K562 (cell line): ENCODE data around the gene BCL6B. TPM values are rescaled to one million over a fixed set of nuclear protein-coding genes. Genes with fewer than 3 reads are reported as not detected.

Source experiments
- COPS2 ChIP-seq: fragments of 450-650 bp; conservative IDR thresholded peaks from 2 replicates; pipeline ENCODE4 v1.6.1; 2016; ENCODE audit warnings: mild to moderate bottlenecking, moderate library complexity
- FOSL1 ChIP-seq: fragments of 200-800 bp; sonication (Bioruptor generic); conservative IDR thresholded peaks from 2 replicates; pipeline ENCODE4 v1.6.1; 2016; ENCODE audit warnings: missing genetic modification characterization, missing compliant biosample characterization
- ILK ChIP-seq: fragments of 450-650 bp; IDR thresholded peaks from 2 replicates; pipeline ENCODE4 v1.6.1; 2016; ENCODE audit warnings: missing genetic modification characterization, low read depth, mild to moderate bottlenecking, missing compliant biosample characterization, moderate library complexity, borderline replicate concordance
- TCFL5 ChIP-seq: fragments of 250-450 bp; sonication (Bioruptor Pico); conservative IDR thresholded peaks from 2 replicates; pipeline ENCODE4 v1.6.1; 2021; ENCODE audit warnings: mild to moderate bottlenecking, moderate library complexity, matching md5 sums
- polyA plus RNA-seq, 8 experiments: library from polyadenylated mRNA; depleted of rRNA in 4 of 8; stranded (reverse) in 5 of 8; unstranded in 3 of 8; fragments of >200 nt; fragmentation: Nextera tagmentation in 2 of 8; fragmentation: Illumina TruSeq in 1 of 8; extraction: Ambion mirVana in 2 of 8; extraction: Trizol in 1 of 8; gene quantifications; 2 replicates each; pipeline versions ENCODE4 v1.2.1 to v1.2.3, GENCODE V29; 2011 to 2014; ENCODE audit warnings: inconsistent platforms in 1 of 8, missing spikeins in 1 of 8
- total RNA-seq, 7 experiments: library from RNA; depleted of rRNA in 6 of 7; stranded (reverse); fragments of >200 nt in 6 of 7; fragmentation: Illumina TruSeq in 2 of 7; extraction: Trizol in 2 of 7; gene quantifications; 2 replicates each; pipeline versions ENCODE4 v1.2.1 to v1.2.3, GENCODE V29; 2011 to 2021; ENCODE audit warnings: low replicate concordance in 1 of 7
- TF ChIP-seq, protein P1 (sequence below): fragments of 250-450 bp; sonication (Bioruptor Pico); IDR thresholded peaks from 2 replicates; pipeline ENCODE4 v1.5.0; 2021; ENCODE audit warnings: mild to moderate bottlenecking, moderate library complexity

BCL6B gene
- total and polyA plus RNA-seq, 9 of the 15 experiments (the other 6 are each of a cell fraction or from before 2014, with no cell fraction given) = 0.89 to 5.0 (median 3.6) TPM

GRCh38 chr17:7014261-7014994 lies 8.4 kb upstream of the BCL6B start (continued):
- TF ChIP-seq, protein P1, sequence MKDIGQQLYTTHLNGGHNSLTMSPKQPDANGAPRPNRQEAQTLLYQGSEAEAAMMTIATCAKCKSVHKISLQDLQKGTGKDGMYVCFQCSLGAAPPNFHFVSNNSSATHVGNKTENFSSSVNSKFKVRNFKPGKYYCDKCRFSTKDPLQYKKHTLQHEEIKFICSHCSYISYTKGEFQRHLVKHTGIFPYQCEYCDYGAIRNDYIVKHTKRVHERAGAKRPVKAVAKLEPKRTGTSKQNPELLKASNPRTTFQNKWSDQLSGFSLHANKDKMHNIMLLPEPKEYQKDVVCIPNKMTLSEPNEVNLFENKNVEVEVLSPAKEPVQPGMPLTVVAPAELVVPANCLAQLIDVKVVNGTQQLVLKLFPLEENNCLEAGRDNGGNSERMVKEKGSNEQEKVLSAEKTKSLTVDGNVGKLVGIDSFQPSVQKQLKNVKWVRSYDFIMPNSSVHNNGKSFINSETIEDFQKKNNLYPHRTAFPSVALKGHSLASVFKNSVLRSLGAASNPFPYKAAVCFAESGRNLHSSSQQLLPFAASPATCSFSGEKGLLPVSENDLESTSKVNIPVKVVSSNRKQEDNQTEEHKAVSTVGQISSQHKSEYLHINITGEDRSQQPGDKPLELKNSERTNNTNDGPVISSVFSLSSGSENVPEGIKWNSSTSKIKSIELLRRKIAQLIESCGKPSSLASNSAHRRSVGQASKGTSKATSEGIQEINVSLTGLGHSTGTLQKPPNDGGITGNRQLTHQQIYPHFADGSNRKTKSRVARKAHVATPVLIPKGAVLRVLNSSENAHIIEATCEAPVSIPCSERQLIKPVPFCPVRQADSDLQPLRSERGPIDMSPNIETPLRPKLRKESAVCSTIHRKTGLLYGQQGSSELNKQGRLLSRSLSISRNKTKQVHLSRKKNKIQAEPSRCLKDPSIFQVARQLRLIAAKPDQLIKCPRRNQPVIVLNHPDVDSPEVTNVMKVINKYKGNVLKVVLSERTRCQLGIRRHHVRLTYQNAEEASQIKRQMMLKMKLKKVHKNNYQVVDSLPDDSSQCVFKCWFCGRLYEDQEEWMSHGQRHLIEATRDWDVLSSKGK (CRISPR knock-in tag) = no peak
- TF ChIP-seq TCFL5 (no peak), COPS2 (no peak), FOSL1 (tag) (peak; percentile 19; the same call in 1 of the 2 replicates), ILK (tag) (no peak)
